ENCODE results near the gene BICC1.

DNA sequence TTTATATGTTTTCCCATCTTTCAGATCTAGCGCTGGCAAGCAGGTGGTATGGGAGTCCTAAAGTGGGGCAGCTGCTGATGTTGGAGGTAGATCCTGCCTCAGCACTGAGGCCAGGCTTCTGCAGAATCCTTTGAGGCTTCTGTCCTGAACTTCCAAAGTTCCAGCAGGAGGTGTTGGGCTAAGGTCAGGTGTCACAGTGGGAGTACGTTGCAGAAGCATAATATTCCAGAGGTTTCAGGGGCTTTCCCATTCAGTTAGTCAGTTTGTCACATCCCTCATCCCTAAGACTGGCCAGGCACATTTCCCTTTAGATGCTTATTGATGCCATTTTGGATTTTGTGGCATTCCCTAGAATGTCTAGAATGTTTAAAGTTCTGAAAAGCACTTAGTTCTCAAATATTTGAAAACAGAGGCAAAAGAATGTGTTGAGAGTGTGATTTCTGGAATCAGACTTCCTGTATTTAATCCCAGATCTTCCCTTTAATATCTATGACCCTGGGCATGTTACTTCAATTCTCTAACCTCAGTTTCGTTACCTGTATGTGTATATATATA, 344.7 kb downstream of the BICC1 start:
- no peak for TF ChIP-seq GATA2 (IDR thresholded peaks at IDR 0.05; ENCODE audit: low read depth, low read length)
- TF ChIP-seq GATA3 (IDR thresholded peaks at IDR 0.05; ENCODE audit: low read depth, low read length) = no peak
